Subcutaneous adipose tissue (tissue), 4 donors: ENCODE measurements around the gene GATA2. TPM values are rescaled to one million over a fixed set of nuclear protein-coding genes. Genes with fewer than 3 reads are reported as not detected.

Experiments used
- CTCF ChIP-seq: fragments of 450-650 bp; IDR thresholded peaks from one replicate; pipeline ENCODE4 v1.5.1; 2016; ENCODE audit warnings: low read depth, mild to moderate bottlenecking, control low read depth, antibody characterized with exemption, moderate library complexity
- total RNA-seq, 4 donors: library from RNA; depleted of rRNA; stranded (reverse); fragments of >200 nt; gene quantifications; one replicate each; pipeline ENCODE4 v1.1.0, GENCODE V29; 2016

The GATA2 gene
- total RNA-seq, 4 donors from 2014 or later: 2.4 to 26.6 (median 11.0) TPM

GRCh38 chr3:128436214-128436613 is 56.8 kb downstream of the GATA2 start:
- TF ChIP-seq CTCF: no peak

DNA sequence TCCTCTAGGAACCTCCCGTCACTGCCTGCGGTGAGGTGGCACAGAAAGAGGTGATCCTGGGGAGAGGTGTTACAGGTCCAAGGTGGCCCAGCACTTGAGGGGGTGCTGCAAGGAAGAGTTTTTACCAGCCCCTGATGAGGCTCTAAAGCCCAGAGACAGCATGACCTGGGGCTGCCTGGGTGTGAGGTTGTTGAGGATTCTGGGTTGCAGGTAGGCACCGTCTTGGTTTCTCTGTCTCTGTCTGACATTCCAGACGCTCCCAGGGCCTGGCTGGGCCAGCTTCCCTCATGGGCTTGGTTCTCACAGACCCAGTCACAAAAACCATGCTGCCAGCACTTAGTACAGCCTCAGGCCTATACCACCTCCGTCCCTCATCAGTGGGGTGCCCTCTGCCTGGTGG is 57.4 kb downstream of the GATA2 start:
- no peak for TF ChIP-seq CTCF

GRCh38 chr3:128435058-128435457 is 57.9 kb downstream of the GATA2 start:
- TF ChIP-seq CTCF: no peak

- no peak for TF ChIP-seq CTCF
Measured at GRCh38 chr3:128434524-128434923, 58.5 kb downstream of the GATA2 start.

DNA sequence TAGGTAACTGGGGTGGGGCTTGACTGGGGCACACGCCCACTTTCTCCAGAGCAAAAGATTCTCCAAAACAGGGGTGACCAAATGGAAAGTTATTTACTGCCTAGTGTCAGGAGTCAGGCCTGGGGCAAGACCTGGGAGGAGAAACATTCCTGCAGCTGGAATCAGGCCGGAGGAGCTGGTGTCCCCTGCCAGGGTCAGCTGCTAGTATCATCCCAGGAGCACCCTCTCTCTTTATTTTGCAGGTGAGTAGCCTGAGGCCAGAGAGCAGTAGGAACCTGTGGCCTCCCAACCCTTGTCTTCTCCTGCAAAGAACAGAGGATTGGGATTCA is 59.2 kb downstream of the GATA2 start:
- TF ChIP-seq CTCF: no peak

DNA sequence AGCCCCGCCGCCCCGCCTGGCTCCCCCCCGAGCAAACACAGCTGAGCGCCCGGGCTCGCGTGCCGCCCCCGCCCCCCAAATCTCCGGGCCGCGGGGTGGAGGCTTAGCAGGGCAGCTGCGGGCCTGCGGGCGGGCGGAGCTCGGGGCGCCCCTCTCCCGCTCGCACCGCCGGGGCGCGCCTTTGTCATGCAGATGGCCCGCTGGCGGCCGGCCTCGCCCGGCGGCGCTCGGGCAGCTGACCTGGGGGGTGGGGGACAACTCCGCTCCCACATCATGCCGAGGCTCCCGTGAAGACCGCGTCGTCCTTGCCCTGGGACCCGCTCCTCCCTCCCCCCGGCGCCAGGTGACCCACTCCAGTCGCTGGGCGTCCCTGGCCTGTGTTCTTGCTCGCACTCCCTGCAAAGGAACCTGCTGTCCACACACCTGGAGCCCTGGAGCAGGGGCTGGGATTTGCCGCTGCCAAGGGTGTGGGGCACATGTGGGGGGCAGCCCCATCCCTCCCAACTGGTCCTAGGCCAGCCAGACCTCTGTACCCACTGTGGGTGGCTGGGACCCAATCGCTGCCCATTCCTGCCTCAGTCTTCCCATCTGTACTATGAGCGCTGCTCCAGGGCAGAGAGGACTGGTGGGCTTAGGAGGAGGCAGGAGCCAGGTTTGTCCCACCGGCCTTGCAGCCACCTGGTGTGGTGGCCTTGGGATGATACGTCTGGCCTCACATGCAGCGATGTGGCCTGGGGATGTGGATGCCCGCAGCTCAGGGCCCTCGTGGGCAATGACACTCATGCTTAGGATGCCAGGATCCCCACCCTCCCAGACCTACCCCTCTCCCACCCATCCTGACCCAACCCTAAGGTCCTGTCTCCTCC is 59.8 kb downstream of the GATA2 start:
- no peak for TF ChIP-seq CTCF

DNA sequence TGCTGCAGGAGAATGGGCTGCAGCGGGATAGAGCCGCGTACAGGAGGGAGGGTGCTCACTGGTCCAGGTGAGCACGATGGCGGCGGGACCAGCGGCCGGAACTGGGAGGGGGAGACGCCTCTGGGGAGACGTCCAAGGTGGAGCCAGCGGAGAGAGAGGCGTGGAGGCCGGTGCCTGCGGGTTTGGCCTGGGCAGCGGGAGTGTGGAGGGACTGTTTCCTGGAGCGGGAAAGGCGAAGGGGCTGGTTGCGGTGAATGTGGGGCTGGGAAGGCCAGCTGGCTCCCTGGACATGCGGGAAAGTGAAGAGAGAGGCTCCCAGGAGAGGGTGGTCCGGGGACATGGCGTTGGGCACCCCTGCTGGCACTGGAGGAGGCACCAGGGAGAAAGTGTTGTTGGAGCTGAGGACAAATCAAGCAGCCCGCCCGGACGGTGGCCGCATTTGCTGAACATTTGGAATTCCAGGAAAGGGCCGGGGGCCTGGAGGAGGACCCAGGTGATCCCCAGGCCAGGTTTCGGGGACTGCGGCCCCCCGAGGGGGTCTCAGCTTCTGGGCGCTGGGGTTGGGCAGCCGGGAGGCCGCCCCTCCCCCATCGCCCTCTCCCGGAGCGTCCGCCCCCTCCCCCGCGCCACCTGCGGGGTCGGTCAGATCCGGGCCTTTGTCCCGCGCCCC is 60.6 kb downstream of the GATA2 start:
- no peak for TF ChIP-seq CTCF
